Right renal pelvis (tissue), 4 donors: ENCODE data around the gene SLC12A8. TPM values are rescaled to one million over a fixed set of nuclear protein-coding genes. Genes with fewer than 3 reads are reported as not detected.

Experiments used
- DNase-seq, 4 donors: peaks; one replicate each; pipeline ENCODE4 v3.0.0-alpha.2; 2013; ENCODE audit warnings: low read depth in 4 of 4, low spot score in 3 of 4, missing footprints in 1 of 4
- polyA plus RNA-seq, 4 donors: library from polyadenylated mRNA; unstranded; fragments of 120-200 nt; gene quantifications; one replicate each; pipeline ENCODE4 v1.2.1, GENCODE V29; 2013; ENCODE audit not compliant: insufficient read length in 4 of 4

The SLC12A8 gene
- polyA plus RNA-seq, 4 donors, result 5.6 to 6.9 (median 6.1) TPM

DNA sequence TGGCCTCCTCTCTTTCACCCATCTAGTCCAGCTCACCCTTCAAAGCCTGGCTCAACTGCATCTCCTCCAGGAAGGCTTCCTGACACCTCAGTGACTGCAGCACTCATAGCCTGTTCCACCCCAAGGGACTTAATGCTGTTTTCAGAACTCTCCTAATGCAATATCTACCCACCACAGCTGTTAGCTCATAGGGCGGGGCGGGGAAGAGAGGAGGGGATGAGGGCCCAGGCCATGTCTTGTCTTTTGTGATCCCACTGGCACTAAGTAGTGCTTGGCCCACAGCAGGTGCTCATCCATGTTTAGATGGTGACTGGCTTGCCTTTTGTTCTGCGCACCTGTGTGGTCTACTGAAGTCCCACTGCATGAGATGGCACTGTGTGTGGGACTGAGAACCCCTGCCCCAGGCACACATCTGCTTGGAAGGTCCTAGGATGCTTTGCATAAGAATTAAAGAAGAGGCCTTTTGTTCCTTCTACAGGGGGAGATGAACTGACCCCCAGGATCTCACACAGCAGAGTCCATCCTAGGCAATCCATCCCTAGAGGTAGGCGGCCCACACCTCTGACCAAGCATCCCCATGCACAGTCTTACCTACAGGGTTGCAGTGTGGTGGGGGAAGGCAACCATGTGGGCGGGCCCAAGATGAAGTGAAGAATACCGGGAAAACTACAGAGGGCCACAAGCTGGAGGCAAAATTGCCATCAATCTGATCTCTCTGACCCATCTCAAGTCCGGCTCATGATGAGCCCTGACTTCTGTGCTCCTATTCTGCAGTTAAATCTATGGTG, 23.0 kb downstream of the SLC12A8 start:
- no peak for DNase-seq

DNA sequence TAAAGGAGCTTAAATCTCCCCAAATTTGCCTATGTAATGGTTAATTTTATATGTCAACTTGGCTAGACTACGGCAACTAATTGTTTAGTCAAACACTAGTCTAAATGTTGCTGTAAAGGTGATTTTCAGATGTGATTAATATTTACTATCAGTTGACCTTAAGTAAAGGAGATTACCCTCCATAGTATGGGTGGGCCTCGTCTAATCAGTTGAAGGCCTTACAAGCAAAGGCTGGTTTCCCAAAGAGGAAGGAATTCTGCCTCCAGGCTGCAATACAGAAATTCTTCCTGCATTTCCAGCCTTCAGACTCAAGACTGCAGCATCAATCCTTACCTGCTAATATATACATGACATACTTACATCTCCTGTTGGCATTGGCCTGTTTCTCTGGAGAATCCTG, 23.6 kb downstream of the SLC12A8 start:
- no peak for DNase-seq

DNA sequence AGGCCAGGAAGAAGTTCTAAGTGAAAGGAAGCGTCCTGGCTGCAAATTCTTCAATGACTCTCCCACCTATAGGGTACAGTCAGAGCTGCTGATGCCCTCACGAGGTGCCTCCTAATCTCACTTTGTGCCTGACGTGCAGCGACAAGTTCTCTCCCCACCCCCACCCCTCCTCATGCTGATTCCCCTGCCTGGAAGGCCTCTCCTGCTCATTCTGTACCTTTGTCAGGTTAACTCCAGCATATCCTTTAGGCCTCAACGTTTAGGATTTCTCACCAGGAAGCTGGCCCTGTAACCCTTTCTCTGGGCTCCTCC, 25.0 kb downstream of the SLC12A8 start:
- no peak for DNase-seq

DNA sequence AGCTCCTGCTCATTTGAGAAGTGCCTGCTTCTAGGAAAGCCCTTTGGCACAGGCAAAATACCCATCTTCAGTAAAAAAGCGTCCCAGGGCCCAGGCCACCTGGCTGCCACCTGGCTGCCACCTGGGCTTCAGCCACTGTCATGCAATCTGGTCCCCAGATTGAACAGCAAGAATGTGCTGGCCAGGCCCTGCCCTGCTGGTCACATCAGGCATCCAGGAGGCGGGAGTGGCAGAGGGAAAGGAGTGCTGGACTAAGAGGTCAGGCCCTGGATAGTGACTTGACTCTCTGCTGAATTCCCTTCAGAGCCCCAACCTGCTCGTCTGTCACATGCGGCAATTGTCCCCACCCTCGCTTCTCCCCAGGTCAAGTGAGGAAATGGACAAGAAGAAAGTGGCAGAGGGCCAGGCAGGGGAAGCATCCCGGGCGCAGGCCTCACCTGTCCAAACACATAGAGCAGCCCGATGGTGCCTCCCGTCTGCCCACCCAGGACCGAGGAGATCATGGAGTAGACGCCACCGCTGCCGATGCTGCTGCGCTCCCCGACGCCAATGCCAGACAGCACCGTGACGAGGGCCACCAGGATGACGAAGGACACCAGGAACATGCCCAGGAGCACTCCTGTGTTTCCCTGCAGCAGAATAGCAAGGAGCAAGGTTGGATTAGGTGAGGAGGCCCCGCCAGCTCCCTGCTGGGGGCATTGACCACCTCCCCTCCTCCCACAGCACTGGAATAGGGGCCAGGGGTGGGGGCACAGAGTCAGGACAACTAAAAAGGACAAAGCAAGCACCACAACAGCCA, 25.5 kb downstream of the SLC12A8 start:
- DNase-seq, result no peak

DNA sequence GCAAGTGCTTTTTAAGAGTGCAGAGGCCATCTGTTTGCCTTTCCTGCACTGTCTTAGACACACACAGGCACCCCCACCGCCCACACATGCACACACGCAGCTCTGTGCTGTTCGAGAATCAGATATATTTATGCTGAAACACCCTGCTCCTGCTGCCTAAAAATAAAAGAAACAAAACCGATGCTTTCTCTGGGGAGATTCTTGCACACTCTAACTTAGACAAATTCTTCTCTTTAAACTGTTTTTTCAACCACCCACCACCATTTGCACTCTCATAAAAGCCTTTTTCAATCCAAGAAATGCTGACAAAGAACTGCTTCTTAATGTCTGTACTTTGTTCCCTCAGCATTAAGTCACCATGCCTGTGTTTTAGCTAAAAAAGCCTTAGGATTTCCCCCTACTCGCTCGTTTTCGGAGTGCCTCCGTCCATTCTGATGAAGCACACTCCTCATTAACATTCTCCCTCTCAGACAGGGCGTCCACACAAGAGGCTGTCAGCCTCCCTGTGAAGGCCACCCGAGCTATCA, 26.2 kb downstream of the SLC12A8 start:
- peak in 1 of 4 donors; percentile 55 for DNase-seq

DNA sequence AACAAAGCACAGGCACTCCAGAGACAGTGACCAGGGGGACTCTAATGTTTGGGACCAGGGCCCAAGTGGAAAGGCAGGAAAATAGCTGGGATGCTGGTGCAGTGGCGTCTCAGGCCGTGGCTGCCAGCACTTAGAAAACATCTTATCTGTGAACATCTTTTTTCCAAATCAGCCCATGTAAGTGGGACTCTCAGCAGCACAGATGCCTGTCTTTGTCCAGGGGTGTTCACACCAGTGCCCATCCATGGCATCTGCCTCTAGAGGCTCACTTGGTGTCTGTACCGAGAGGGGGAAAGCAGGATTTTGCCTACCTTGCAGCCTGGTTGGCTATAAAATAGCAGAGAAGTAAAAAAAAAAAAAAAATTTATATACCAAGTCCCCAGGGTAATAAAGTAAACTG, 26.7 kb downstream of the SLC12A8 start:
- DNase-seq, result no peak

DNA sequence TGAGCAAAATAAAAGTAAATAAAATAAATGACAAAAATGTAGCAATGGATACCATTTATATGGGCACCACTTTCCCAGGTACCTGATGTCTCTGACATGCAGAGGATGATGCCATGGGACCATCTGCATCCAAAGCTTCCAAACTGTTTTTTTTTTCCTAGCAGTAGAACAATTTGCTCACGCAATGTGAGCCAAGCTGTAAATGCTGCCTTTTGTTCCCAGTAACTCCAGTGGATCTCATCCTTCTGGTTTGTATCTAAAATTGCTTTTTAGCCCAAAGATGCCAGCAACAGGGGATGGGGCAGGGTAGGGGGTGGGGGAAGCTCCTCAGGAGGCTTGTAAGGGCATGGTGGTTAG, 32.7 kb downstream of the SLC12A8 start:
- no peak for DNase-seq

DNA sequence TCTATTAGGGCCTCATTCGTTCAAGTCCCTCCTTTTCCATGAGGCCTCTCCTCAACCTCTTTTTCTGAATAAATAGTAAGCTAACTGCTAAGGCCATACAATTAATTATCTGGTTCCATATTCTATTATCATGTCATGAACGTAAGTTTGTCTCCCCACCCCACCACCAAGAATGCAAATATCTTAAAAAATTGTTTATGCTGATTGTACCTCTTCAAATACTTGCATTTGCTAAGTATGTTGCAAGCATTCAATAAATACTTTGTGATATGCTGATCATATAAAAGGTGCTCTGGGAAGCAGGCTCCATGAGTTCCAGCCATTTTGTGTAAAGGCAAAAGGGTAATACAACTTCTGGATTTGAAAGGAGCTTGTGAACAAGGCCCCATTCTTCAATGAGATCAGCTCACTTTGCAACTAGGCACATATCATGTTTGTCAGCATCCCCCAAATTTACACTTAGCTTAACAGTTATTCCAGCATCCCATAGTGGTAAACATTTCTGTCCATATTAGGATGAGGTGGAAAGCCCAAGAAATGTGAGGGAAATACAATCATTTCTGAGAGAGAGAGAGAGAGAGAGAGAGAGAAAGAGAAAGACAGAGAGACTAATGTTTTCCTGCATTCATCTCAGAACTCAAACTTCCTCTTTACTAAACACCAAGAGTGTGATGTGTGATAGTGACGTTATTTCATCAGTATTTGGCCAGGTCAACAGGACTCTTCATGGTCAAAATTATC, 33.2 kb downstream of the SLC12A8 start:
- no peak for DNase-seq

DNA sequence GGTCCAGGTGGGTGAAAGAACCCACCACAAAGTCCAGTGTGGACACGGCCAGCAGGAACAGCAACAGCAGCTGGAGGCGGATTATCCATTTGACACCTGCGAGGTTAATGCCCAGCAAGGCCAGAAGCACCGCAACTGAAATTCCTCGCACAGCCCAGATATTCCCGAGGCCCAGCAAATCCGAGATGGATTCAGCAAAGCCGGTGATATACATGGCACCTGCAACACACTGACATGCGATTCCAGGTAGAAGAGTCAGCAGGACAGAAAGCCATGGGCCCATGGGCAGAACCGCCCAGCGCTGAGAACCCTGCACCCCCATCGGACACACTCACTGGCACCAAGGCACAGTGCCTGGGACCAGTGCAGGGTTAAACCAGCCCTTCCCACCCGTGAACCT, 34.8 kb downstream of the SLC12A8 start:
- DNase-seq, result no peak

DNA sequence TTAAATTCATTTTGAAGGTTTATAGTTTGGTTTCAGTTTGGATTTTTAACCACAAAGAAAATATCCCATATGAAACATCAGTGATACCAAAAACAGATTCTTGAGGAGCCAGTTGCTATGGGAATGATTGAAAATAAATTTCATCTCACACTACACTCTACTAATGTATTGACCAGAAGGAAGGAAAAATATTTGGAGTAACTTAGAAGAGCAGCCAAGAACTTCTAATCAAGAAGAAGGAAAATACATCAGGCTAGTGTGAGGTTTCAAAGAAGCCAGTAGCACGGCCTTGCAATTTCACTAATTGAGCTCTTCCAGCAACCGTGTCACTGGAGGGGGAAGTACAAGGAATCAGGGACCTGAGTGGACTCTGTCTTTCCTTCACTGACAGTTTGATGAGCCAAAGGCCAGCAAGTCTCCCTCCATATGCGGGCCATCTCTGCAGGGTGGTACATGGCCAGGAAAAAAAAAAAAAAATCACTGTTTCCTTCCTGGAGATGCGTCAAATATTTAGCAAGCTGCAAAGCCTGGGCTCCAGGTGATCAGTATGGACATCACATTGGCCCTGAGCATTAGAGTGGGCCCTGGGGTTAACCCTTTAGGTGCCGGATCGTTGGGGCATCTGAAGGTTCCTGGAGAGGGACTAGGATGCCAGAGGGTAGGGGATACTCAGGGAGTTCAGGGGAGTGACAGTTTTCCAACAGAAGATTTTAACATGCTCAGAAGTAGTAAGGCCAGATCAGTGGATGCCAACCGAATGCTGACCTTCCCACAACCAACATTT, 37.1 kb downstream of the SLC12A8 start:
- no peak for DNase-seq

DNA sequence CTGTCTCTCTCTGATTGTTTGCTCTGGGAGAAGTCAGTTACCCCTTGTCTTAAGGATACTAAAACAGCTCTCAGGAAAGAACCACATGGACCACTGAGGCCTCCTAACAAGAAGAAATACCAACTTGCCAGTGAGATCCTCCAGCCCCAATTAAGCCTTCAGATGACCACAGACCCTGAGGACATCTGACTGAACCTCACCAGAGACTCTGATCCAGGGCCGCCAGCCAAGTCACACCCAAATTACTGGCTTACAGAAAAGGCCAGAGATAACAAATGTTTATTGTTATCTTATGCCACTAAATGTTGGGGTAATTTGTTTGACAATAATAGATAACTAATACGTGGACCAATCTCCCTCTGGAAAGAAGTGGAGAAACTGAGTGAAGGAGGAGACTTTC, 40.2 kb downstream of the SLC12A8 start:
- DNase-seq, result no peak

DNA sequence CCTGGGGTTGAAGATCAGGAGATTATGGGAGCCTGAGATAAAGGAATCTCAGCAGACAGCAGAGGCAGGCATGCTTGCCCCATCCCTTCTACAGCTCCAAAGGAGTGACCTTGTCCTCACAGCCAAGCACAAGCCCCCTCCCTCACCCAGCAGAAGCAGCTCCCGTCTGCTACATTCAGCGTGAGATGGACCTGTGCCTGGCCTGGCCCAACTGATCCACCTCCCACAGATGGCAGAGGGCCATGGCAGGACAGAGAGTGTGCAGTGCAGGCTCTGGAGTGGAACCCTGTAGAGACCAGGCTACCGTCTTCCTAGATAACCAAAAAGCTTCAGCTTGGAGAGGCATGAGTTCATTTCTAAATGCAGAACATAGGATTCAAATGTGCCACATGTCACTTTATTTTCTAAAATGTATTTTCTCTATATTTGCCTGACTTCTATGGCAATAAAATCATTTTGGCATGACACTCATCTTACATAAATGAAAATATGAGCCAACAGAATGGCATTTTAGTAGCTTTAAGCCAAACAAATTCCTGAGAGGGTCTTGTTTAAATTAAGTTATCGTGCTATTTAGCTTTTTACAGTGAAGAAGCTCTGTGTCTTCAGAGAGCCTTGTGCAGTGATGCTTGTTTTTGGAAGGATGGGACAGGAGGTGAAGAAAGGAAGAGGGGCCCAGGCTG, 43.7 kb downstream of the SLC12A8 start:
- DNase-seq, result no peak

DNA sequence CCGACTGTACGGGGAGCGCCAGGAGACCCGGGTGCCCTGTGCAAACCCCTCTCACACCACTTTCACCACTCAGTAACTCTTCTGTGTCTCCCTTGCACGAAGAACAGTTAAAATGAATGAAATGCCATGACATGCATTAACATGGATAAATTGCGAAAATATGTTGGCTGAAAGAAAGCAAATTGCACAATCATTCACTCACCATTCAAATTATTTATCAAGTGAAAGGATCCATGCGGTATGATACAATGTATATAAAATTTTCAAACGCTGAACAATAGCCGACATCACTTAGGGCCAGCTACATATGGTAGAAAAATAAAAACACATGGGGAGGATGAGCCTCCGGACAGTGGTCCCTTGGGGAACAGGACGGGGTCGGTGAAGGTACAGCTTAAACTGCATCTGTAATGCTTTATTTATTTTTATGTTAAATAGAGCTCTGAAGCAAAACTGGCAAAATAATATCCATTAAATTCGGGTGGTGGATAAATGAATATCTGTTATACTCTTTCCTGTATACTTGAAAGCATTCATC, 45.9 kb downstream of the SLC12A8 start:
- no peak for DNase-seq

DNA sequence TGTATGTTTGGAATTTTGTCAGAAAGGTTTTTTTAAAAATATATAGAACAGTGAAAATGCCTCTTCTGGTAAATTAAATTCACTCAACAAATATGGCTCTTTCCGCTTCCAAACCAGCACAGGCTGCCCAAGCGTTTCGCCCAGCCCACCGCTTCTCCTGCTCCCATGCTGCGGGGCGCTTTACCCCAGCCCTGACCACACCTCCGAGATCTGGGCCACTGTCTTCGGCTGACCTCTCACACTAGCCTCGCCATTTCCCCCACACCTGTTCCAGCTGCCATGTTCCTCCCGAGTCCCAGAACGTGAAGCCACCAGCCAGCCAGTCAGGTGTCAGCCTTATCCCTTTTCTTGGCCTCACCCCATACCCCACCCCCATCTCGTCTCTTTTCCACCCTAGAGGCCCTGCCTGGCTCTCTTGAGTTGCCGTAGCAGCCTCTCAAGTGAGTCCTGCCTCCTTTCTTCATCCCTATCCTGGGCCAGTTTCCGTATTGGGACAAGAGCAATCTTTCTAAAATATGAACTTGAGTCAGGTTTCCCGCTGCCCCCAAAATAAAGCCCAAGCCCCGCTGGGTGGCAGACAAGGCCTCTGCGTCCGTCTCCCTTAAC, 46.5 kb downstream of the SLC12A8 start:
- DNase-seq, result no peak

DNA sequence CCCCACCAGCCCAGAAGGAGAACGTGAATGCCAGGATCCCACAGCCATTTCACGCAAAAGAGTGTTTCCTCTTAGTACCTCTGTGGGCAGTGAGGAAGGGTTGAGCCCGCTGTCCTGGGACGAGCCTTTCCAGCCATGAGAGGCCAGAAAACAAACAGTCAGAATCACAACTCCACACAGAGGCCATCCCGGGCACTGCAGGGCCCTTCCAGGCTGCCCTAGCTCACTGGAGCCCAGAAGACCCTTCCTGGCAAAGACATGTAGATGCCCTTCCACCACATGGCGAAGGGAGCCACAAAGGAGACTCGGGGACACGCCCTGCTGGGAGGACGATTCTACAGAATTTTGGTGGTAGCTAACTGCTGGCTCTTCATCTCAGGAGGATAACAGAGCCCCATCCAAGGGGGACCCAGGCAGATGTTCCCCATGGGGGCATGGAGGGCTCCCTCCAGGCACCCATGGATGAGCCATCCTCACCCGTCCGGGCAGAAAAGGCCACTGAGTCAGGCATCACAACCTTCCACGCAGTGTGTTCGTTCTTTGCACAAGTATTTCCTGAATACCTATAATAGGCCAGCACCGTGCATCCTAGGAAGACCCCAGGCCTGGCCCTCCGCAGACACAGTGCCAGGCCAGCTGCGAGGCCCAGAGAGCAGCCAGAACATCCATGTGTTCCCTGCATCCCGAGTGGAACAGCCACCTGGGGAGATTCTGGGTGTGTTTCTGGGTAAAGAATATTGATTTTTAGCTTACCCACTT, 47.2 kb downstream of the SLC12A8 start:
- DNase-seq, result no peak

DNA sequence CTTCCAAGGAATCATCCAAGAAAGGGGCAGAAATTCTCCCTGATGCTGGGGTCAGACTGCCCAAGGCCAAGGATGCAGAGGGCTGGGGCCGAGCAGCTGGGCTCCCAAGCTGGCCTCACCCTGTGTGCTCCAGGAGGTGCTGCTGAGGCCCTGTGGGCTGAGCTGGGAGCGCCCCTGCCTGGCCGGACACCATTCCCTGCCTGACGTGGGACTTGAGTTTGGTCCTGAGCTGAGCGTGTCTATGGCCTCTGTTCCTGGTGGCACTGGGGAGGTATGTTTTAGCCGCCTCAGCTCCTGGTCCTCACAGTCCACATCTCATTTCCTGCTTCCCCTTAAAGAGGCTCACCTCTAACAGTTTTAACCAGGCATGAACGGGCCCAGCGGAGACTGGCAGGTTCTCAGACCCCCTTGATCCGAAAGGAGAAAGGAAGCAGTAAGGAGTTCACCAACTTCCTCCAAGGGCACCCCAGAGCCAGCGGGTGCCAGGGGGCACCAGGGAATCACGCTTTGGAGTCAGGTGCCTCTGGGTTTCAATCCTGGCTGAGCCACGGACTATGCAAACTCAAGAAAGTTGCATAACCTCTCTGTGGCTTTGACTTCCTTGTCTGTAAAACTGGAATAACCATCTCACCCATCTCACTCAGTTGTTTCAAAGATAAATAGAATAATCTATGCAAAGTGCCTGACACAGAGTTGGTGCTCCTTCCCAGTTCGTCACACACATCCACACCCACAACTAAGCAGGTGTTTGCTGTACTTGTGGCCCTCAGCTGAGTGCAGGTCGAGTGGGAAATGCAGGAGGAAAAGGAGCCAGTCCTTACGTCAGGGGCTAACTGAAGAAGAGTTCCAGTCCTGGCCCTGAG, 48.6 kb downstream of the SLC12A8 start:
- DNase-seq, result no peak

DNA sequence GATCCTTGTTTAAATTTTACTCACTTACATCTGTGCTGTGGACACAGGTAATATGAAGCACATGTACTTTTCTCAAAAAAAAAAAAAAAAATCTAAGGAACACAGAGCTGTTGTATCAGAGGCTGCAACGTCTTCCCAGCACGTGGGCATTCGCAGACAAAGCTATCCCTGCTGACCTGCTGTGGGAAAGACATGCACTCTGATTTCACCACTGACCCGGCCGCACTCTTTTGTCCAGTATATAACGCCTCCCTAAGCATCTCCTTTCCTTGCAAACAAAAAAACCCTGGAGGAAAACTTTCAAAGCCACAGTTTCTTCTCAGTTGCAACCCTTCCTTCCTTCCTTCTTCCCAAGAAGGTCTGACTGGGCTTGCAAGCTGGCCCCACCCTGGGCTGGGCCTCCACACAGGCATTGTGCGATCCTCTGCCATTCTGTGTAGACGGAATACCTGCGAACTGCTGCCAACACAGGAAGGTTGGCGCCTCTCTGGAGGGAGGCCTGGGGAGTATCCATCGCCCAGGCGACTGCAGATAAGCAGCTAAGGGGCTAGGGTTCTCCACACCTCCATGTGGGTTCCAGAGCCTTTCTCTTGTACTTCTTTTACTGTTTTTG, 50.8 kb downstream of the SLC12A8 start:
- DNase-seq, result no peak
